GM18870 (cell line): ENCODE data around the gene VSIG10L.

ENCODE experiments used
- ATAC-seq: cut with Tn5 transposase; IDR thresholded peaks from one replicate; pipeline ENCODE4 v1.9.1; 2021; ENCODE audit warnings: moderate library complexity; ENCODE audit not compliant: unreplicated experiment

Gene VSIG10L

DNA sequence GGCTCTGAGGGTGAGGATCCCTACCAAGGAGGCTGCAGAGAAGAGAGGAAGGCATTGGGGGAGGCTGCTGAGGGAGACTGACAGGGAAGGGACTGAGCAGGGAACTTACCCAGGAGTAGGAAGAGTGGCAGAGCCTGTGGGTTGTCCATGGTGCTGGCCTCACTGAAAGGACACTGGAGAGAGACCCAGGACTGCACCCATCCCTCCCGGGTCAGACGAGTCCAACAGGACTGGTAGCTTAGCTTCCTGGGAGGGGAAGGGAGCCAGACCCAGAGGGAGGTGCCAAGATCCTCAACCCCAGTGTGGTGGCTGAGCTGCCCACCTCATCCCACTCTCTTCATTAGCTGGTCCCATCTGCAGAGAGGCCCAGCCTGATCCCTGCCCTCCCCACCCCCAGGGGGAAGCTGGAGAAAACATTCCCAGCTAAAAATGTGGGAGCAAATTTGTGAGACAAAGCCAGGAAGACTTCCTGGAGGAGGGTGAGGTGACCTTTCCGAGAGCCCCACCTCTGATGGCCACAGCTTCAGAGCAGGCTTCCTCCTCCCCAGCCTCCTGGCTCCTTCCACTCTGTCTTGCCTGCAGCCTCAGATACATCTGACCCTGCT lies at the start of gene VSIG10L:
TSS of gene VSIG10L (minus strand) at position 164 of the 605 bp plus-strand sequence. CDS start at position 149, 15 bp downstream.
- no peak for ATAC-seq

GRCh38 chr19:51391073-51391611 lies 49.2 kb upstream of the VSIG10L start:
- ATAC-seq, result no peak

- no peak for ATAC-seq
These were observed 47.2 kb upstream of the VSIG10L start for GRCh38 chr19:51389143-51389542.

GRCh38 chr19:51387924-51388389 lies 46.0 kb upstream of the VSIG10L start, which contains the start of gene LIM2:
TSS of gene LIM2 (minus strand) at chr19:51387974. CDS start at chr19:51387443, 531 bp downstream.
- no peak for ATAC-seq

- no peak for ATAC-seq
These were observed 45.1 kb upstream of the VSIG10L start for GRCh38 chr19:51386882-51387520.

GRCh38 chr19:51382004-51382403 lies 40.1 kb upstream of the VSIG10L start:
- no peak for ATAC-seq

DNA sequence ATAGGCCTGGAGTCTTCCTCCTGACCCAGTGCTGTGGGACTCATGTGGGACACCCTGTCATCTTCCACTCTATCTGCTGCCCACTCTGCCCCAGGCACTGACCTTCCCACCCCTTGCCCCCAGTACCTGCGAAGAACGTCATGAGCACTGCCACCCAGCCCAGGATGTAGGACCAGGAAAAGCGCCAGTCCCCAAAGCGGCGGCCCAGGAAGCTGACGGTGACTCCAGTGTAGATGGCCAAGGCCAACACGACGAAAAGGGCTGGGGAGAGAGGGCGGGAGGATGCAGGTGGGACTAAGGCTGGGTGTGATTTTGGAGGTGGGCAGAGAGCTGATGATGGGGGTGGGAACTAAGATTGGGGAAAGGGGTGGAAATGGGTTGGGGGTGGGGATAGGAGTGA lies 38.4 kb upstream of the VSIG10L start:
- no peak for ATAC-seq

DNA sequence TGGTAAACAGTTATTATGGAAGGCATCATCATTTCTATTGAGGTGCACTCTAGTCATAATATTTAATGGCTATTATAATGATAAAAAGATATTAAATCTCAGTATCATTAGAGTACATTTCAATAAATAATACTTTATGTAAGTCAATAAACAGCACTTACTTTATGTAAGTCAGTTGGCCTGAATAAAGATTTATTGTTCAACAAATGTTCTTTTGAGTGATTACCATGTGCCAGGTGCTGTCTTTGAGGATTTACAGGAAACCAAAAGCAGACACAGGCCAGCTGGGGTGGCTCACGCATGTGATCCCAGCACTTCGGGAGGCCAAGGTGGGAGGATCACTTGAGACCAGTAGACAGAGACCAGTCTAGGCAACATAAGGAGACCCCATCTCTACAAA lies 35.5 kb upstream of the VSIG10L start:
- no peak for ATAC-seq

DNA sequence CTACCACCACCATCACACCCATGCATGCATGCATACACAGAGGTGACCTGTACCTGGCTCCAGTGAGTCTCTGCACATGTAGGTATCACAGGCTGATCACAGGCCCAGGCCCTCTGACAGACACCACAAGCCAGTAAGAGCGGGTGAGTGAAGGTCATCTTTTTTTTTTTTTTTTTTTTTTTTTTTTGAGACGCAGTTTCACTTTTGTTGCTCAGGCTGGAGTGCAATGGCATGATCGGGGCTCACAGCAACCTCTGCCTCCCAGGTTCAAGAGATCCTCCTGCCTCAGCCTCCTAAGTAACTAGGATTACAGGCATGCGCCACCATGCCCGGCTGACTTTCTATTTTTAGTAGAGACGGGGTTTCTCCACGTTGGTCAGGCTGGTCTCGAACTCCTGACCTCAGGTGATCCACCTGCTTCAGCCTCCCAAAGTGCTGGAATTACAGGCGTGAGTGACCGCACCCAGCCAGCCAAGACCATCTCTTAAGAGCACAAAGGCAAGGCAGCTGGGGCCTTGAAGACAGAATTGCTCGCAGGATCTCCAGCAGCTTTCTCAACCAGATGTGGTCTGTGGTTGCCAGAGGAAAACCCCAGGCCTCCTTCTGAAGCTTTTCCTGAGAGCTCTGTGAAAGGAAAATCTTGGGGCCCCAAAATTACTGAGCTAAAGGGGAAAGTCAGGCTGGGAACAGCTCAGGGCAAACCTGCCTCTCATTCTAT lies 33.7 kb upstream of the VSIG10L start:
- ATAC-seq, result no peak

DNA sequence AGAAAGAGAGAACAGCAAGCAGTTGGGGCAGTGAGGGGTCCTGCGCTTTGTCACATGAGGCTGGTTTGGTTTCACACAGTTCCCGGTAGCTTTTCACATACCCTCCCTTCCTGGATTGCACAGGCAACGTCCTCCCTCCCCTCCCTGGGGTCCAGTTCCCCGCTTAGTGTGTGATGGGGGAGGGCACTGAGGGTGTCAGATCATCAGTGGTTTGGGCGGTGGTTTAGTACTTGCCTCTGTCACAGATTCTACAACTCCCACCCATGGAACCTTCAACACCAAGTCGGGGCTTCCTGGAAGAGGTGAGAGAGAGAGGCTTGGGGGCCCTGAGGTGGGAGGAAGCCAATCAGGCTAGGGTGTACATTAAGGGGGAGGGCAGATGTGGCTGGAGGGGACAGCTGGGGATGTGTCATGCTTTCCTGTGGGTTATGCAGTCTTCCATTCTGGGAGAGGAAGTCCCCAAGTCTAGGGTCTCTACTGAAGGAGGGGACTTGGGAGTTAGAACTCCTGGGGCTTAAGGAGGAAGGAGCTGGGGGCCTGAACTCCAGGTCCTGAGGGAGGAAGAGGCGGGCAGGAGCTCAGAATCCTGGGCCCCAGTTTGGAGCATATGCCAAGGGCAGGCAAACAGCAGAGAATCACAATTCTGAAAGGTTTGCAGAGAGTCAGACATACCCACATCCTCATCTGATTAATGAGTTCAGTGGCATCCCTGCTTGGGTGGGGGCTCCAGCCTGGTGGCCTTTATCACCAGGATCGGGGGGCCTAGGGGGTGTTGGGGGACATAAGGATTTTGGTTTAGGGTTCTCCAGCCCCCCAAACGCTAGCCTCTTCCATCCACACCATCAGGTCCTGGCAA lies 30.9 kb upstream of the VSIG10L start, which contains the start of gene NKG7:
TSS of gene NKG7 (minus strand) at position 6 of the 856 bp plus-strand sequence. CDS start 119 bp downstream, outside the sequence.
- ATAC-seq, result no peak

- ATAC-seq, result no peak
These were observed 30.2 kb upstream of the VSIG10L start for GRCh38 chr19:51372021-51372648.

GRCh38 chr19:51371186-51371690 lies 29.3 kb upstream of the VSIG10L start:
- no peak for ATAC-seq

DNA sequence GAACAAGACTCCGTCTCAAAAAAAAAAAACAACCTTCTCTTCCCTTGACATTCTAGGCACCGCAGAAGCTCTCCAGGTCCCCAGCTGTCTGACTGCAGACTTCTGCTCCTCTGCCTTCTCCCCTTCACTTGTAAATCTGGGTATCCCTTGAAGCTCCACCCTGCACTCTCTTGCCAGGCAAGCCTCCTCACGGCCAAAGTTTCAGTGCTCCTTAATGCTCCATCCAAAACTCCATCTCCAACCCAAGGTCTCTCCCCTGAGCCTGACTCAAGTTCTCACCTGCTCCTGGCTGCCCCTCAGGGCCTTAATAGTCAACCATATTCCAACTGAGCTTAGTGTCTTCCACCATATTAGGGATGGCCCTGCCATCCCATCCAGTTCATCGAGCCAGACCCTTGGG lies 28.3 kb upstream of the VSIG10L start:
- no peak for ATAC-seq

- no peak for ATAC-seq
These were observed 26.7 kb upstream of the VSIG10L start, which contains the start of gene CLDND2 for GRCh38 chr19:51368366-51369282. TSS of gene CLDND2 (minus strand) at chr19:51369003. CDS start at chr19:51368577, 426 bp downstream.

GRCh38 chr19:51367565-51368365 lies 25.8 kb upstream of the VSIG10L start:
- ATAC-seq, result peak; percentile 50

- ATAC-seq, result no peak
These were observed 25.3 kb upstream of the VSIG10L start for GRCh38 chr19:51367255-51367564.

DNA sequence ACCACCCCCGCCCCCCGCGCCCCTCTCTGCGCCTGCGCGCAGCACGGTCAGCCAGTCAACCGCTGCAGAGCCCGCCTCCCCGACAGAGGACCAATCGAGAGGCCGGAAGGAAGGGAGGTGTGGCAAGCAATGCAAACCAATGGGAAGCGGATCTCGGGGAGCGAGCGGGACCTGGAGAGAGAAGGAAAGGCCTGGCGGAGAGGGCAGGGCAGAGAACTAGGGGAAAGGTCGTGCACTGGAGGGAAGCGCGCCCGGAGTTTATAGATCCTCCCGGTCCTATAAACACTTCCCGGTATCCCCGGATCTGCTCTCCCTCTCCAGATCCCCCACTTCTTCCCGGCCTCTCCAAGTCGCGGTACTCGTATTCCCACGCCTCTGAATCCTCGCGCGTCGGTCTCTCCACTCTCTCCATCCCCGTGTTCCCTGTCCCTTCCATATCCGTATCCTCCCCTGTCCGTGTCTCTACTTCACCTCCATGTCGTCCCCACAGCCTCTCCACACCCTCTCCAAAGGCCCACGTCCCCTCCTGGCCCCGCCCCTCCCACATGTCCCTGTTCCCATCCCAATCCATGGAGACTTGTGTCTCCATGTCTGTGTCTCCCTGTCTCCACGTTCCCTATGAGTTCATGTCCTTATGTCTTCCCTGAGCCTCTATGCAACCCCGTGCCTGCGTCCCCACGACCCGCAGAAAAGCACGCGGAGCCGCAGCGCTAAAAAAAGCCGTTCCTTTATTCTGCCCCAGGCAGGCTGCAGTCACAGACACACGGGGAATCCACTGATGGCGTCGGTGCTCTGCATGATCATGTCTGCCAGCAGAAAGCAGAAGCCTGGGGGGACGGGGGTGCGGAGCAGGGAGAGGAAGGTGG lies 24.7 kb upstream of the VSIG10L start:
- peak; percentile 41 for ATAC-seq
